Activated naive CD8-positive, alpha-beta T cell (primary cell): ENCODE results near the gene MYZAP.
A peak's percentile ranks its signal among the peaks of the same experiment; 100 is the strongest.

Source experiments
- H3K27ac Mint-ChIP-seq: one replicate; pipeline ENCODE4 v1.8.0; 2021; ENCODE audit warnings: mixed read lengths
- H3K27me3 Mint-ChIP-seq: one replicate; pipeline ENCODE4 v1.8.0; 2021; ENCODE audit warnings: mixed read lengths
- H3K36me3 Mint-ChIP-seq: one replicate; pipeline ENCODE4 v1.8.0; 2021; ENCODE audit warnings: mixed read lengths
- H3K4me1 Mint-ChIP-seq: one replicate; pipeline ENCODE4 v1.8.0; 2021; ENCODE audit warnings: low read depth, mixed read lengths
- H3K4me3 Mint-ChIP-seq: one replicate; pipeline ENCODE4 v1.8.0; 2021; ENCODE audit warnings: mild to moderate bottlenecking, mixed read lengths
- H3K9me3 Mint-ChIP-seq: one replicate; pipeline ENCODE4 v1.8.0; 2021; ENCODE audit warnings: low read depth, mixed read lengths

The MYZAP gene

GRCh38 chr15:57691082-57691481, 99.4 kb downstream of the MYZAP start:
- Mint-ChIP-seq H3K27me3 (peaks cover 1% of the 10 kb centered on the region), H3K27ac (no peak overlapping the region), H3K9me3 (no peaks in the 10 kb centered on the region), H3K36me3 (no peaks in the 10 kb centered on the region), H3K4me3 (no peak overlapping the region), H3K4me1 (no peaks in the 10 kb centered on the region)

- Mint-ChIP-seq H3K27ac (no peak overlapping the region), H3K27me3 (peaks cover 4% of the 10 kb centered on the region), H3K36me3 (no peaks in the 10 kb centered on the region), H3K9me3 (no peaks in the 10 kb centered on the region), H3K4me1 (no peaks in the 10 kb centered on the region), H3K4me3 (no peak overlapping the region)
Measured at GRCh38 chr15:57692709-57693108, 101.0 kb downstream of the MYZAP start.

GRCh38 chr15:57694279-57694678, 102.6 kb downstream of the MYZAP start:
- H3K9me3 Mint-ChIP-seq = no peaks in the 10 kb centered on the region
- H3K4me1 Mint-ChIP-seq = no peaks in the 10 kb centered on the region
- H3K36me3 Mint-ChIP-seq = no peaks in the 10 kb centered on the region
- no peak overlapping the region for H3K27ac Mint-ChIP-seq
- H3K4me3 Mint-ChIP-seq = no peak overlapping the region
- H3K27me3 Mint-ChIP-seq = peaks cover 4% of the 10 kb centered on the region

GRCh38 chr15:57696146-57696545, 104.4 kb downstream of the MYZAP start:
- Mint-ChIP-seq H3K9me3 (no peaks in the 10 kb centered on the region), H3K27me3 (peaks cover 4% of the 10 kb centered on the region), H3K36me3 (no peaks in the 10 kb centered on the region), H3K27ac (no peak overlapping the region), H3K4me3 (no peak overlapping the region), H3K4me1 (no peaks in the 10 kb centered on the region)

GRCh38 chr15:57697588-57697987, 105.9 kb downstream of the MYZAP start:
- Mint-ChIP-seq H3K36me3 (no peaks in the 10 kb centered on the region), H3K4me3 (no peak overlapping the region), H3K4me1 (peaks cover 5% of the 10 kb centered on the region), H3K27ac (no peak overlapping the region), H3K27me3 (peaks cover 4% of the 10 kb centered on the region), H3K9me3 (no peaks in the 10 kb centered on the region)

GRCh38 chr15:57698243-57698642, 106.5 kb downstream of the MYZAP start:
- Mint-ChIP-seq H3K27me3 (peaks cover 4% of the 10 kb centered on the region), H3K36me3 (no peaks in the 10 kb centered on the region), H3K4me1 (peaks cover 12% of the 10 kb centered on the region), H3K9me3 (no peaks in the 10 kb centered on the region), H3K27ac (no peak overlapping the region), H3K4me3 (no peak overlapping the region)

- H3K9me3 Mint-ChIP-seq = no peaks in the 10 kb centered on the region
- H3K4me3 Mint-ChIP-seq = no peak overlapping the region
- H3K36me3 Mint-ChIP-seq = no peaks in the 10 kb centered on the region
- no peak overlapping the region for H3K27ac Mint-ChIP-seq
- H3K4me1 Mint-ChIP-seq = peaks cover 19% of the 10 kb centered on the region
- H3K27me3 Mint-ChIP-seq = peaks cover 4% of the 10 kb centered on the region
Measured at GRCh38 chr15:57698991-57699390, 107.3 kb downstream of the MYZAP start.

- Mint-ChIP-seq H3K36me3 (no peaks in the 10 kb centered on the region), H3K9me3 (no peaks in the 10 kb centered on the region), H3K27ac (peak overlapping the region; percentile 47), H3K4me3 (peak overlapping the region; percentile 27), H3K27me3 (no peaks in the 10 kb centered on the region), H3K4me1 (peaks cover 54% of the 10 kb centered on the region)
Measured at GRCh38 chr15:57703387-57703786, 111.7 kb downstream of the MYZAP start.

- peak overlapping the region; percentile 25 for H3K4me3 Mint-ChIP-seq
- no peaks in the 10 kb centered on the region for H3K9me3 Mint-ChIP-seq
- peak overlapping the region; percentile 88 for H3K27ac Mint-ChIP-seq
- H3K4me1 Mint-ChIP-seq = peaks cover 65% of the 10 kb centered on the region
- H3K36me3 Mint-ChIP-seq = peaks cover 1% of the 10 kb centered on the region
- H3K27me3 Mint-ChIP-seq = no peaks in the 10 kb centered on the region
Measured at GRCh38 chr15:57704441-57704840, 112.7 kb downstream of the MYZAP start.

- Mint-ChIP-seq H3K27ac (peak overlapping the region; percentile 94), H3K27me3 (no peaks in the 10 kb centered on the region), H3K4me1 (peaks cover 77% of the 10 kb centered on the region), H3K4me3 (peak overlapping the region; percentile 89), H3K36me3 (peaks cover 4% of the 10 kb centered on the region), H3K9me3 (no peaks in the 10 kb centered on the region)
Measured at GRCh38 chr15:57705746-57706404, 114.2 kb downstream of the MYZAP start.

GRCh38 chr15:57706405-57707209, 114.9 kb downstream of the MYZAP start, which contains the start of gene POLR2M:
POLR2M (plus strand) TSS chr15:57706714; CDS start chr15:57706843, 129 bp downstream.
- no peaks in the 10 kb centered on the region for H3K27me3 Mint-ChIP-seq
- peak within 1 kb of the TSS; percentile 89 for H3K4me3 Mint-ChIP-seq
- H3K27ac Mint-ChIP-seq = peak within 1 kb of the TSS; percentile 94
- H3K9me3 Mint-ChIP-seq = no peaks in the 10 kb centered on the region
- H3K4me1 Mint-ChIP-seq = peaks cover 83% of the 10 kb centered on the region
- peaks cover 6% of the 10 kb centered on the region for H3K36me3 Mint-ChIP-seq

GRCh38 chr15:57708047-57708446, 116.3 kb downstream of the MYZAP start:
- Mint-ChIP-seq H3K36me3 (peaks cover 9% of the 10 kb centered on the region), H3K4me3 (peak overlapping the region; percentile 89), H3K27ac (peak overlapping the region; percentile 94), H3K9me3 (no peaks in the 10 kb centered on the region), H3K4me1 (peaks cover 78% of the 10 kb centered on the region), H3K27me3 (no peaks in the 10 kb centered on the region)

- no peak overlapping the region for H3K27ac Mint-ChIP-seq
- peaks cover 19% of the 10 kb centered on the region for H3K36me3 Mint-ChIP-seq
- H3K27me3 Mint-ChIP-seq = no peaks in the 10 kb centered on the region
- H3K4me3 Mint-ChIP-seq = no peak overlapping the region
- peaks cover 3% of the 10 kb centered on the region for H3K9me3 Mint-ChIP-seq
- H3K4me1 Mint-ChIP-seq = peaks cover 20% of the 10 kb centered on the region
Measured at GRCh38 chr15:57718309-57718708, 126.6 kb downstream of the MYZAP start.

GRCh38 chr15:57720867-57721266, 129.2 kb downstream of the MYZAP start:
- Mint-ChIP-seq H3K9me3 (peaks cover 8% of the 10 kb centered on the region), H3K27me3 (no peaks in the 10 kb centered on the region), H3K4me3 (no peak overlapping the region), H3K4me1 (peaks cover 4% of the 10 kb centered on the region), H3K36me3 (peaks cover 24% of the 10 kb centered on the region), H3K27ac (no peak overlapping the region)

GRCh38 chr15:57726411-57726810, 134.7 kb downstream of the MYZAP start:
- no peaks in the 10 kb centered on the region for H3K4me1 Mint-ChIP-seq
- H3K9me3 Mint-ChIP-seq = peaks cover 5% of the 10 kb centered on the region
- H3K27me3 Mint-ChIP-seq = no peaks in the 10 kb centered on the region
- no peak overlapping the region for H3K27ac Mint-ChIP-seq
- H3K4me3 Mint-ChIP-seq = no peak overlapping the region
- peaks cover 19% of the 10 kb centered on the region for H3K36me3 Mint-ChIP-seq
